Stimulated activated CD4-positive, alpha-beta T cell treated with anti-CD3 and anti-CD28 coated beads, Interleukin-12 subunit alpha, Interleukin-12 subunit beta, amount 100 ng/mL, for 4 hours (primary cell): ENCODE data around the gene EDEM2.
"Not testable (repeated sequence)": the region's sequence is repeated elsewhere in the genome, so short reads cannot be mapped to it uniquely, and the experiment has no call there.

Experiments used
- DNase-seq: peaks from one replicate; pipeline ENCODE4 v3.0.0-alpha.2; 2020

Gene EDEM2

DNA sequence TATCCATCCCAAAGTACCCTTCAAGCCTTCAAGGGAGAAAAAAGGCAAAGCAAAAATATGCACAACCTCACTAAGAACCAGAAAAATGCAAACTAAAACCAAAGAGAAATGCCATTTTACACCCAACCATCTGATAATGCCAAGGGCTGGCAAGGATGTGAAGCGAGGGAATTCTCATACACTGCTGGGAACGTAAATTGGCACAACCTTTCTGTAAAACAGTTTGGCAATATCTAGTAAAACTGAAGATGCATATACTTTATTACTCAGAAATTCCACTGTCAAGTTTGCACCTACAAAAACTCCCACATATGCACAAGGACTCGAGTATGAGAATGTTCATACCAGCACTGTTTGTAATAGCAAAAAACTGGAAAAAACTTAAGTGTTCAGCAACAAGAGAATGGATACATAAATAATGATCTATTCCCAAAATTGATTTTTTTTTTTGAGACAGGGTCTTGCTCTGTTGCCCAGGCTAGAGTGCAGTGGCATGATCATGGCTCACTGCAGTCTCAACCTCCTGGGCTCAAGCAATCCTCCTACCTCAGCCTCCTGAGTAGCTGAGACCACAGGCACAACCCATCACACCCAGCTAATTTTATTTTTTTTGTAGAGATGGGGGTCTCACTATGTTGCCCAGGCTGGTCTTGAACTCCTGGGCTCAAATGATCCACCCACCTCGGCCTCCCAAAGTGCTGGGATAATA lies 21.7 kb upstream of the EDEM2 start:
- not testable (repeated sequence) for DNase-seq

DNA sequence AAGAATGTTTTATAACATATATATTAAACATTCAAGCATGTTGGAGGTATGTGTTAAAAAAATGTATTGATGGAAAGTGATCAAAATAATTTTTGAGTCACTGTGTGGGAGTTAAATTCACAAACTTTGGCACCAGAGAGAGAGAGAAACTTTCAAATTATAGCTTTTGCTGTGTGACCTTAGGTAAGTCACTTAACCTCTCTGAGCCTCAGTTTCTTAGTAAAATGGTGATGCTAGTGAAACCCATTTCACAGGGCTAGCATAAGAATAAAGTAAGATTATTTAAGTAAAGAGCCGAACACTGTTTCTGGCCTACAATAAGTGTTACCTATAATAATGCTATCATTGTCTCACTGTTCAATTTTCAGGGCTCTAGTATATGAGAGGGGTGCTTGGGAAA lies 20.7 kb upstream of the EDEM2 start:
- no peak for DNase-seq

DNA sequence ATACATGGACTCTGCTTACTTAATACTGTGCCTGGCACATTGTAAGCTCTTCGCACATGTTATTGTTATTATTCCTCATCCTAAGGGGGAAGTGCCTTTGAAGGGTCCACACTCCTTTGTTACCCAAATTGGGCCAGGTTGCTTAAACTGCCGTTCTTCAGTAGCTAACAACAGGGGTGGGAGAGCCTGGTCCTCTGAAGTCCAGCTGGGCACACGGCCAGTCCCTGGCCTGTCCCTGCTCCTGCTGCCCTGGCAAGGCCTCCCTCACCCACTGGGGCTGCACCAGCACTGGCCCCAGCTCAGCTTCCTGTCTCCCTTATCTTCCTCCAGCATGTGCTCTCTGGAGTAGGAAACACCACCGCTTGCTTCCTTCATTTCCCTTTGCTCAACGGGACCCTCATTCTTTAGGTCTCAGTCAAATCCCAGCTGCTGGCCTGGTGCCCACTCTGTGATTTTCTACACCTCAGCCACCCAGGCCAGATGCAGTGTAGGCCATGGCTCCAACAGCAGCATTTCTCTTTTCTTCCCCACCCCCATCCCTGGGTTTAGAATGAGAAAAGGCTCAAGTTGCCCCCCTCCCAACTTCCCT lies 19.2 kb upstream of the EDEM2 start:
- no peak for DNase-seq

DNA sequence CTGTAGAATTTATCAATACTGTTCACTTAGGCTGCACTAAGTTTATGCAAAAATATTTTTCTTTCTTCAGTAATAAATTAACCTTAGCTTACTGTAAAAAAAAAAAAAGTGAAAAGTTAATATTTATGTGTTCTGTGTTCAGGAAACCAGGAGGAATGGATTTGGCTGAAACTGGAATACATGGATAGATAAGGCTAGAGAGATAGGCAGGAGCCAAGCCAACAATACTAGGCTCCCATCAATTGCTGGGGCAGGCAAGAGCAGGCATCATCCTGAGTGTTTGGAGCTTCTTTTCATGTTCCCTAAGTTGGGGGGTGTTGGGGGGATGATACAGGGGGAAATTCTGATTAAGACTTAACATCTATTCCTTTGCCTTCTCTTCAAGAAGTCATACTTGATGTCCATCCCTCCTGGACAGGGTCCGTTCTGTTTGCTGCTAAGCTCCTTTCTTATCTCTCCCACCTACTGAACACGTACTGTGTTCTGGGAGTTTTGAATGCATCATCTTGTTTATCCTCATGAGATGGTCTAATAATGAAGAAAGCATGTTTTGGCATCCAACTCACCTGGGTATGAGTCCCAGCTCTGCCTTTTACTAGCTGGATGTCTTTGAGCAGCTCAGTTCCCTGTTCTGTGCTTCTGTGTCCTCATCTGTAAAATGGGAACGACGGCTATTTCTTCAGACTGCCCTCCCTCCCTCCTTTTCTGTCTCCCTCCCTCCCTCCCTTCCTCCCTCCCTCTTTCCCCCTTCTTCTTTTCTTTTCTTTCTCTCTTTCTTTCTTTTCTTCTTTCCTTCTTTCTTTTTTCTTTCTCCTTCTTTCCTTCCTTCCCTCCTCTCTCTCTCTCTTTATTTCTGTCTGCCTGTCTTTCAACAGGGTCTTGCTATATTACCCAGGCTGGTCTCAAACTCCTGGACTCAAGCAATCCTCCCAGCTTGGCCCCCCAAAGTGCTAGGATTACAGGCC lies 18.4 kb upstream of the EDEM2 start:
- no peak for DNase-seq

DNA sequence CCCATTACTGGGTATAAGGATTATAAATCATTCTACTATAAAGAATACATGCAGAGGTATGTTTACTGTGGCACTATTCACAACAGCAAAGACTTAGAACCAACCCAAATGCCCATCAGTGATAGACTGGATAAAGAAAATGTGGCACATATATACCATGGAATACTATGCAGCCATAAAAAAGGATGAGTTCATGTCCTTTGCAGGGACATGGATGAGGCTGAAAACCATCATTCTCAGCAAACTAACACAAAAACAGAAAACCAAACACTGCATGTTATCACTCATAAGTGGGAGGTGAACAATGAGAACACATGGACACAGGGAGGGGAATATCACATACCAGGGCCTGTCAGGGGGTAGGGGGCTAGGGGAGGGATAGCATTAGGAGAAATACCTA lies 17.4 kb upstream of the EDEM2 start:
- not testable (repeated sequence) for DNase-seq

DNA sequence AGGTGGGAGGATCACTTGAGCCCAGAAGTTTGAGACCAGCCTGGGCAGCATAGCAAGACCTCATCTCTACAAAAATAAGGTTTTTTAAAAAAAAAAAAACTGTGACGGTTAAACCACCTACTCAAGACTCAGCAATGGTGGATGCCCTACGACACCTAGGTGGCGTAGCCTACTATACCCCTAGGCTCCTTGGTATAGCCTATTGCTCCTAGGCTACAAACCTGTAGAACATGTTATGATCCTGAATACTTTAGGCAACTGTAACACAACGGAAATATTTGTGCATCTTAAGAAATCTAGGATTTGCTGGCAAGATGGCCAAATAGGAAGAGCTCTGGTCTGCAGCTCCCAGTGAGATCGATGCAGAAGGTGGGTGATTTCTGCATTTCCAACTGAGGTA lies 13.2 kb upstream of the EDEM2 start:
- DNase-seq = not testable (repeated sequence)

DNA sequence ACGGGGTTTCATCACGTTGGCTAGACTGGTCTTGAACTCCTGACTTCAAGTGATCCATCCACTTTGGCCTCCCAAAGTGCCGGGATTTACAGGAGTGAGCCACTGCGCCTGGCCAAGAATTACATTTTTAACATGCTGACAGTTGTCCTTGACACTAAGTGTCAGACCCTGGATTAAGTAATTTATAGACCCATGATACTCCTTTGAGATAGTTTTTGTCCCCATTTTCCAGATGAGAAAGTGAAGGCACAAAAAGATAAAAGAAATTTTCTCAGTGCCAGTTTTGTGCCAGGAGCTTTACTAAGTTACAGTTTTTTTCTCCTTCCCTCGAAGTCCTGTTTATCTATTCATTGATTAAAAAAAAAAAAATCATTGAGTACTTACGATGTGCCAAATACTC lies 9.8 kb upstream of the EDEM2 start:
- no peak for DNase-seq

DNA sequence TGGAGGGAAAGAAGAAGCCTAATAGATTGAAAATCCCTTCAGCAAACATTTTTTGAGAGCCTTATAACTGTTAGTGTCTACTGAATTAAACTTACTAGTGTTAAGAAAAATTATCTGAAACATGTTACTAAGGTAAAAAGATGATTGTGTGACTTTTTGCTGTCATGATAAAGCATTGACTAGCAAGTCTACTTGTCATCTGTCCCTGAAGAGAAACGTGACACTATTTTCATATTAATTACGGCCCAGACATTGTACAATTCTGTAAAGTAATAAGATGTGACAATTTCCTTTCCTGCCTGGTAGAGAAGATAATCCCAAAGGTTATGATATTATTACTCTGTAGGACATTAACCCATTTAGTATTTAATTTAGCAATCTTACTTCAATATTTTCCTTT lies 8.8 kb upstream of the EDEM2 start:
- DNase-seq = no peak

DNA sequence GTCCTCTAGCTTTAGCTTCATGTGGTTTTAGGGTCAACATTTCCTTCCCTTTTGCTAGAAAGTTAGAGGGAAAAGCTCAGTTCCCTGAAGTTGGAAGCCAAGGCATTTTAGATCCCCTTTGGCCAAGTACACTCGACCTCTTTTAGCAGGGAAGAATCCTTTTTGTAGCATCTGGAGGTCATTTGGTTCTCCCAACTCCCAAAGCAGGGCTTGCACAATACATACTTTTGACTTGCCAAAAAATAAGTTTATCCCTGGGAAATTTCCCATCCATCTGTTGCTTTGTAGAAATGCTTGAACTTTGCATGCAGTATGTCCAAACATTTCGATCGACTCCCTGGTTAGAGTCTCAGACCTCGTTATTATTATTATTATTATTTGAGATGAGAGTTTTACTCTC lies 4.6 kb upstream of the EDEM2 start:
- DNase-seq = no peak

DNA sequence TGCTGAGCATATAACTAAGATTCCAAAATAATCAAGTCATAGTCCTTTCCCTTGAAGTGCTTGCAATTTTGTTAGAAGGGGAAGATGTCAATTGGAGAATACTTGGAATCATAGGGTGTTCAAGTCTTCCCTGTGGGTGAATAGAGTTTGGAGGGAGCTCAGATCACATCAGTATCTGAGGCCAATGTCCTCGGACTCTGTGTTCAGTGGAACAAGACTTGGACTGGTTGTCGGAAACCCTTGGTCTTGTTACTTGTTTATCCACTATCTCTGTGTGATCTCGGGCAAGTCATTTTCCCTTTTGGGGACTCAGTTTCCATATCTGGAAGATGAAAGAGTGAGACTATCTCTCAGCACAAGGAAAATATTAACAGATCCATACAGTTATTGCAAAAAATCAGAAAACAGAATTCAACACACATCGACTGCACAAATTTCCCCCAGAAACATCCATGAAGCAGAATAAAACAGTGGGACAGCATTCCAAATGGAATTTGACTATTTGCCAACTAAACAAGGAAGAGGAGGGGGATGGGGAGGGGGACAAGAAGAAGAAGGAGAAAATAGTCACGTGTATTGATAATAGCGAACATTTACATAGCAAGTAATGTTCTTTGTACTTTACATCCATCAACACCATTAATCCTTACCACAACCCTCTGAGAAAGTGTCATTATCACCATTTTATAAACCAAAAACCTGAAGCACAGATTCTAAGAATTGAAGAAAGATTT lies 3.9 kb upstream of the EDEM2 start:
- DNase-seq = no peak

DNA sequence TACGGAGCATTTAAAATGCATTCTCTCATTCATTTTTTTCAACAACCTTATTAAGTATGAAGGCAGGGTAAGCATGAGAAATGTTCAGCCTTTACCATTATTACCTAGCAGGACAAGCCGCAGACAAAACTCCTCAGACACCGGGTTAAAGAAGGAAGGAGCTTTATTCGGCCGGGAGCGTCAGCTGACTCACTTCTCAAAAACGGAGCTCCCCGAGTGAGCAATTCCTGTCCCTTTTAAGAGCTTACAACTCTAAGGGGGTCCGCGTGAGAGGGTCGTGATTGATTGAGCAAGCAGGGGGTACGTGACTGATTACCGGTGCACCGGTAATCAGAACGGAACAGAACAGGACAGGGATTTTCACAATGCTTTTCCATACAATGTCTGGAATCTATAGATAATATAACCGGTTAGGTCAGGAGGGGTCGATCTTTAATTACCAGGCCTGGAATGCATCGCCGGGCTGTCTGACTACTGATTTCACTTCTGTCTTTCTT lies 487 bp upstream of the EDEM2 start:
- DNase-seq = peak; percentile 8

DNA sequence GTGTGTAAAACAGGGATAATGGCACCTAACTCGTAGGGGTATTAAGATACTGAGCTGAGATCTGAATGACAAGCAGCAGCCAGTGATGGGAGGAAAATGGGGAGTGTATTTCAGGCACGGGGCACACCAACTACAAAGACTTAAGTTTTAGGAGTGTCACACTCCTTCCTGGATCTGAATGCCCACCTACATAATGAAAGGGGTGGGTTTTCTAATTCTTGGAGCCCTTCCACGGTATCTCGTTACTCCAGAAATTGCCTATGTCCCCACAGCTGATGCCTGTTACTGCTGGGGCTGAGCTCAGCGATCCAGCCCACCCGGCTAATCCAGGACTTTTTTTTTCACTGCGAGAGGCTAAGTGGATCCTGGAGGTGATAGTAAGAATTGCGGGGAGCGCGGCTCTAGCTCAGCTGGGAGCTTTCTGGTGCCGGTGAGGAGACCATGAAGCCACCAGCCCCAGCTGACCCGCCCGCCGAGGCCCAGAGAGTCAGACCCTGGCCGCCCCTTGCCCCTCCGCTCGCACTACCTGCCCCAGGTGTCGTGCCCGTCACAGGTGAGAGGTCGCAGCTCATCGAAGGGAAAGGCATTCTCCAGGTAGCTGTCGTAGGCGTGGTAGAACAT lies 727 bp downstream of the EDEM2 start:
- no peak for DNase-seq

DNA sequence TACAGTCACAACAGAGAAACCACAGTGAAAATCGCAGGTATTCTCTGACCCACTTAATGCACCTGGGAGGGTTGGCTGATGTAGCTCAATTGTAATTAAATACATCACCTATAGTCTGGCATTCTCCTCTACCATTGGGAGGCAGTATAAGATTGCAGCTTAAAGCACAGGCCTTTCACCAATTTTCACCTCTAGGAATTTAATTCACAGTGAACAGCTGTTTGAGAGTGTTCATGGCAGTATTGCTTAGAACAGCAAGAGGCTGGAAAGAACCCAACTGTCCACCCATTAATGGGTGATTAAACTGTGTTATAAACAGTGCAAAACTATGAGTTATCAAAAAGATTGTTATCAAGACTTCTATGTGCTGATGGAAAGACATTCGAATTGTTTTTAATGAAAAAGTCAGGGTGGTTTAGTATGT lies 2.0 kb downstream of the EDEM2 start:
- no peak for DNase-seq

DNA sequence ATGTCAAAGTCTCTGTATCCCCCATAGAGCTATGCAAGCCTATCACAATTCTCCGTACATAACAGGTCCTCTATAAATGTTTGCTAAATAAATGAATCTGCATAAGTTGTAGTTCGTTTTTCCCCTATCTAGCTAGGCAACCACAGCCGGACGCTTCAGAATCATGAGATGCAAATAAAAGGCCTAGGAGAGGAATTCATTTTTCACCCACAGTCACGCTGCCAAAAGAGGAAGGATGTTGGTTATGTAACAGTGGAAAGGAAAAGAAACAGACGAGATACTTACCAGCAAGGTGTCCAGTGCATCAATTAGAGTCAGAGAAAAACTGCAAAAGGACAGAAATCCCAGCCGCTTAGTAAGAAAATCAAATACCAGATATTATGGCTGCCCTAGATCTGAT lies 2.4 kb downstream of the EDEM2 start:
- no peak for DNase-seq

DNA sequence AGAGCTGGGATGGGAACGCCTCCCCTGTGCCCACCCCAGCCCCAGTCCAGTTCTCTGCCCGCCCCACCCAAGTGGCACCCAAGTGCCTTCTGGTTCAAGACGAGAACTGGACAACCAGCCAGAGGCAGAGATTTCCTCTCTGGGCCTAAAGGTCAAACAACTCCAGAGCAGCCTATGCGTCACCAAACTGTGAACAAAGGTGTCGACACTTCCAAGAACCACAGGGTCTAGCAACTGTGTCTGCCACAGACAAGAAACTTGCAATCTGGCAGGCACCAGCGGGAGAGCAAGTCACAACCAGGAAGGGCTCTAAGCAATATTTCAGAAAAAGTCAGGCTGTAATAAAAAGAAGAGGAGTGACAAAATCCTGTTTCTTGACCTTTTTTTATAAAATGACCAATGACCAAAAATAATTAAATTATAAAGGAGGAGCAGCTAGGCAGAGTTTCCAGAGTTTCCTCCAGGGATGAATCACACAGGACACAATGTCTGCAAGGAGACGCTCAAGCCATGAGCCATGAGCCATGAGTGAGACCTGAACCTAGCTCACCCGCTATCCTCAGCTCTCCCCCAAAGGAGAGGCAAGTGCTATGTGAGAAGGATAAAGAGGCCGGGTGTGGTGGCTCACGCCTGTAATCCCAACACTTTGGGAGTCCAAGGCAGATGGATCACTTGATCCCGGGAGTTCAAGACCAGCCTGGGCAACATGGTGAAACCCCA lies 11.1 kb downstream of the EDEM2 start:
- DNase-seq = no peak

DNA sequence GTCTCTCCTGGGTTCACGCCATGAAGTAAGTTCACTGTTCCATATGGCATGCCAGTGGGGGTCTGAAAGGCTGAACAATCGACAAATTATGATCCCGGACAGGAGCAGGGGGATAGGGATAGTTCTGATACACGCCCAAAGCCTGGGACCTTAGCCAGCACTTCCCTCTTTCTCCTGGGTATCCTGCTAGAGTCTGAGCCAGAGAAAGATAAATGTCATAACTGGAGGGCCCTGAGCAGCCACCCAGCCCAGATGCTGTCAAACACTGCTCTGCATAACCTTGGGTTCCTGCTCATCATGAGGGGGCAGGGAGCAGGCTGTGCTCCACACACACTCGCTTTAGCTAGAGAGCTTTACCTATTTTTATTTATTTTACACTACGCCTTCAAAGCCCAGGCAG lies 12.3 kb downstream of the EDEM2 start:
- no peak for DNase-seq

DNA sequence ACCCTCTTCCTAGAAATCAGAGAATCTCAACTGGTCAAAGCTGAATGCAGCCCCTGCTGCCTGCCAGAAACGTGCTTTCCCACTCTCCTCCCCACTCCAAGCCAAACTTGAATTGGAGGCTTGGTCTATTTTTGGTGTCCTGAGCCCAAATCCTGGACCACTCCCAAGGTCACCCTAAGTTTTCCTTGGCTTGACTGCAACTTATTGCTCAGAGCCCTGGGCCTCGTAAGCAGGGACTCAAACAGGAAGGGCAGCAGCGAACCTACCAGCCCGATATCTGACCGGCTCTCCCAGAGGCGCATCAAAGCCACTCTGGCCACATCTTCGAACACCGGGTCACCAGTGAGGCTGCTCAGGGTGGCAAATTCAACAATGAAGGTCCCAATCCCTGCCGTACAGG lies 12.7 kb downstream of the EDEM2 start:
- no peak for DNase-seq

DNA sequence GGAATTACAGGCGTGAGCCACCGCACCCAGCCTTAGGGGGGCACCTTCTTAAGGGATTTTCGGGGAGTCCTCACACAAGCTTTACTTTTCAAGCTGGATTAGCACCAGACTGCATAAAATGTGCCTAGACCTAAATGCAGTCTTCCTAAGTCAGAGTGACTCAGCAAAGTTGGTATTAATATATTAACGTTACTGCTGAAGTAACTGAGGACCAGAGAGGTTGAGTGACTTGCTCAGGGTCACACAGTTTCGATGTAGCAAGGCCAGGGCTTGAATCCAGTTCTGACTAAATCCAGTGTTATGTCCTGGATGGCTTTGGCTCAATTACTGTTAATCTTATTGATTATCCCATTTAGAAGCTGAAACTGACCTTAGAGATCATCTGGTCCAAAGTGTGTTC lies 13.4 kb downstream of the EDEM2 start:
- DNase-seq = no peak

DNA sequence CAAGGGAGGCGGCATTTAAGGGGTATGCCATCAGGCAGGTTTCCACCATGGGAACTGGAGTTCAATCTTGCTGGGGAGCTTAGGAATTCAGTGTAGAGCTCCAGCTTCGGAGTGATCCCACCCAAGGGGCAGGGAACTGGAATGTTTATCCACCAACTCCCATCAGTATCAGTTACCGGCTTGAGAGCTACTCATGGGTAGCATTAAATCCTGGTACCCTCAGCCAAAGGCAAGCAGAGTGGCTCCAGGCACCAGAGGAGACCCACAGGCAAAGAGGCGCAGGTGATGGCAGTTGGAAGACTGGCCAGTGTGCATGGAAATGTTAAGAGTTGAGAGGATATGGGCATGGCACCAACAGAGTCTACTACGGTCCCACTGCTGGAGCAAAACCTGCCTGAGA lies 14.1 kb downstream of the EDEM2 start:
- DNase-seq = no peak

DNA sequence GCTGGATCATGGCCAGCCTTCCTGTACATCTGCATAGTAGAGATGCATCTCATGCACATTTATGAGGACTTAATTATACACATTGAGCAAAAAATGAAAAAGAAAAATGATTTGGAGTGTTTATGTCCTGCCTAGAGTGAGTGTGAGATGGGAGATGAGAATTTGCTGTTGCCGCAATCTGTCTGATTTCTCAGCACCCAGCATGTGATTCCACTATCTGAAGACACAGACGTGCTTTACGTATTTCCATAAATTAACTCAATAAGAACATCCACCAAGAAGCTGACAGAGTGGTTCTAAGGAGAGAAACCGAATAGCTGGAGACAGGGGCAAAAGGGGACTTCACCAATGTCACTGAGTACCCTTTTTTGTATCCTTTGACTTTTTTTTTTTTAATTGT lies 15.2 kb downstream of the EDEM2 start:
- no peak for DNase-seq

DNA sequence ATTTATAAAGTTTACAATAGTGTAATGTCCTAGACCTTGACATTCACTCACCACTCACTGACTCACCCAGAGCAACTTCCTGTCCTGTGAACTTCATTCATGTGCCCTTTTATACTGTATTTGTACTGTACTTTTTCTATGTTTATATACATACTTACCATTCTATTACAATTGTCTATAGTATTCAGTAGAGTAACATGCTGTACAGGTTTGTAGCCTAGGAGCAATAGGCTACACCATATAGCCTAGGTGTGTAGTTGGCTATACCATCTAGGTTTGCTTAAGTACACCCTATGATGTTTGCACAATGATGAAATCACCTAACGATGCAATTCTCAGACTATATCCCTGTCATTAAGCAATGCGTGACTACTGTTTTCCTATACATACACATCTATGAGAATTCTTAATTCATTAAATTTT lies 17.5 kb downstream of the EDEM2 start:
- DNase-seq = no peak

DNA sequence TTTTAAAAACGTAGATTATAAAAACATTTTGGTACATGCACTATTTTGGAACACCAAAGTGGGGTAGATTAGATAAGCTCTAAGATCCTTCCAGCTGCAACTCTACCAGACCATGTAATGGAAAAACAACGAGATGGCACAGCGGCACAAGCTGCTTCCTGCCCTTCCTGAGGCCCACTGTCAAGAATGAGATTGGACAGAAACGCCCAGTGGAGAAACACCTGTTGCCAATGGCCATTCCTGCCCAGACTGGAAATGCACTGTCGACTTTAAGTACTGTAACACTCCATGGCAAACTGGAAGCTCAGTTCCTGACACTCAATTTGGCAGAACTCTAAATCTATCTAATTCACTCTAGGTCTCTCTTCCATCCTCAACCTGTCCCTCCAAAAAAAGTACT lies 21.4 kb downstream of the EDEM2 start:
- DNase-seq = no peak
